GM21515 (cell line): ENCODE measurements around the gene MAPRE3.

Experiments used
- ATAC-seq: cut with Tn5 transposase; IDR thresholded peaks from one replicate; pipeline ENCODE4 v1.9.1; 2021; ENCODE audit not compliant: unreplicated experiment

The MAPRE3 gene

GRCh38 chr2:27038631-27039339, 68.3 kb downstream of the MAPRE3 start:
- no peak for ATAC-seq

DNA sequence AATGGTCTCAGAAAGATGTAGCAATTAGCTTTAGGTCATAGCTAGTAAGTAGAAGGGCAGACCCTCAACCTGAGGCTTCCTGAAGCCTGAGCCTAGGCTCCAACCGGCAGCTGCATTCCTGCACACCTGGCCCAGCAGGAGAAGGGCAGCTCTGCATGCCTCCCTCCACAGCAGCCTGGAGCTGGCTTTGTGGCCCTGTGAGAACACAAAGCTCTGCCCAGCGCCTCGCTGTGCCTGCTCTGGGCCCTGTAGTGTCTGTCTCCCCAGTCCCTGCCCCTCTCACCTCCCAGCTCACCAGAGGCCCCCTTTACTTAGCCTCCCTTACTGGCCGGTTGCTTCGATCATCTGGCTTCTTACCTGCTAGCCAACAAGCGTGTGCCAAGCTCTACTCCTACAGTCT, 69.0 kb downstream of the MAPRE3 start:
- ATAC-seq, result no peak

DNA sequence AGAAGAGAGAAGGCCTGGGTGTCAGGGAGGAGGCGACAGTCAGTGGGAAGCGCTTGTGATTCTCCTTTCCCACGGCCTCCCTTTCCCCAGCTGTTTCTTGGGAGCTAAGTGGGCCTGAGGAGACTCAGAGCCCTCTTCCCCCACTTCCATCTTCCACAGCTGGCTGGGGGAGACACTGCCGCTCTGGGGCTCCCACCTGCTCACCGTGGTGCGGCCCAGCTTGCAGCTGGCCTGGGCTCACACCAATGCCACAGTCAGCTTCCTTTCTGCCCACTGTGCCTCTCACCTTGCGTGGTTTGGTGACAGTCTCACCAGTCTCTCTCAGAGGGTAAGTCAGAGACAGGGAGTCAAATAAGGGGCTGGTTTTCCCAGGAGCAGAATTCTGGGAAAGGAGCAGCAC, 69.4 kb downstream of the MAPRE3 start:
- no peak for ATAC-seq

- no peak for ATAC-seq
Observed at GRCh38 chr2:27040282-27040681, 69.8 kb downstream of the MAPRE3 start.

DNA sequence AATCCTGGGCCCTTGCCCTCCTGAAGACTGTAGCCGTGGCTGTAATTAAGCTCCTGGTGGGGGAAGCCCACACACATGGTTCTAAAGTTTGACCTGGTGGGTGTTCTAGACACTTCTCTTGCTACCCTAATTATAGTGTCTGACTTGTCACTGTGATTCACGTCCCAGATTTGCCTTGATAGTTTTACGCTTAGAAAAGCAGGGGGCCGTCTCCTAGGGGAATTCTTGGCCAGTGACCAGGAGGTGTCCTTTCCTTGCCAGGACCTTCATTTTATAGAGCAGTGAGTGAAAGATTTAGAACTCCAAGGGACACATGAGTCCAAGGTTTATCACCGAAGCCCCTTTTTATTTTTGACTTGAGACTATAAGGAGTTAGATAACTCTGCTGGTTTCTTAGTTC, 71.3 kb downstream of the MAPRE3 start:
- no peak for ATAC-seq

- peak; percentile 61 for ATAC-seq
Observed at GRCh38 chr2:27042159-27042661, 71.8 kb downstream of the MAPRE3 start.

DNA sequence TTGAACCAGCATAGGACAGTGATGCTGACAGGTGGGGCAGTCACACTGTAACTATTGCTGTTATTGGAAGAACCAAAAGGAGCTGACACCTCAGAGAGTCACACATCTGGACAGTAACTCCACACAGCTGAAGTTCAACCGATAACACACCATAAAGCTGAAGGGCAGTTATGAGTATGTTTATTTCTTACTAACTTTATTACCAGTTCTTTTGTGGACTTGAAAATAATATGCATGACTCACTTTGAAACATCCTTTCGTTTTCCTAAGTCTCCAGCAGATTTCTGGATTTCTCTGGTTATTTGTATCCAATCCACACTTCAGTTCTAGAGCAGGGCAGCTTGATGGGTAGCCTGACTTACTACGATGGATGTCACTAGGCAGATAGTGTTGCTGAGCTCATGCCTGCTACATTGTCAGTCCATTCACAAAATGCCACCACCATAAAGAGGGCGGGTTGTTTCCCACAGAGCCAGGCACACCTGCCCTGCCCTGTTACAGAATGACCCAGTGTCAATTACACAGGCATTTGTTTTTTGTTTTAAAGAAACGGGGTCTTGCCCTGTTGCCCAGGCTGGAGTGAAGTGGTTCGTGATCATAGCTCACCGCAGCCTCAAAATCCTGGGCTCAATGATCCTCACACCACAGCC, 72.7 kb downstream of the MAPRE3 start:
- no peak for ATAC-seq

DNA sequence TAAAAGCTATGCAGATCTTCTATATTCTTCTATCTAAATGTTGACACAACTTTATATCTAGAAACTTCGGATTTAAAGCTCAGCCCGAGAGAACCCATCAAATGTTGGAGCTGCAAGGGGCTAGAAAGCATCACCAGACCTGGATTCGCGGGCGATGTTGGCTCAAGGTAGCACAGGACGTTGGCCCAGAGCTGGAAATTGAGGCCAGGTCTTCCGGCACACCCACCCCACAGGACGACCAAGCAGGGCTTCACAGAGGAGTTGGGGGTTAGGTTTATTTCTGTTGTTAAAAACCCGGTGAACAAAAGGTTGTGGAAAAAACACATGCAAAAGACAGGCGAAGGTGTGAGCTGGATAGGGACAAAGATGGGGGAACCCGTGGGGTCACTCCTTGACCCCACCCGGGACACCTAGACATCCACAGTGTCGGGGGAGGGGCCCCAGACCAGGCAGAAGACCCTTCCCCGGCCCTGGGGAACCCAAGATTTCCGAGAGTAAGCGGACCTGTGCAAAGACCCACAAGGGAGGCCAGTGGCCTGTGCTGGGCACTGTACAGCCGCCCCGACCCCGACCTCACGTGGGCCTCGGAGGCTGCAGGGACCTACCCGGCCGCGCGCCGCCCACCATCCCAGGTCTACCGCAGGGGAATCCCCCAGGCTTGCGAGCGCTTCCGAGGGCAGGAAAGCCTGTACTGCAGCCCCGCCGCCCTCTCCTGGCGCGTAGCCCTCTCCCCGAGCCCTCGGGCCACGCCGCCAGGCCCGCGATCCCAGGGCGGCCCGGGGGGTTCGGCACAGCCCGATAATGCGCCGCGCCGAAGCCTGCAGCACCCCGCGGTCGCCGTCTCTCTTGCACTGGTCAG, 79.2 kb downstream of the MAPRE3 start:
- ATAC-seq, result peak; percentile 22

DNA sequence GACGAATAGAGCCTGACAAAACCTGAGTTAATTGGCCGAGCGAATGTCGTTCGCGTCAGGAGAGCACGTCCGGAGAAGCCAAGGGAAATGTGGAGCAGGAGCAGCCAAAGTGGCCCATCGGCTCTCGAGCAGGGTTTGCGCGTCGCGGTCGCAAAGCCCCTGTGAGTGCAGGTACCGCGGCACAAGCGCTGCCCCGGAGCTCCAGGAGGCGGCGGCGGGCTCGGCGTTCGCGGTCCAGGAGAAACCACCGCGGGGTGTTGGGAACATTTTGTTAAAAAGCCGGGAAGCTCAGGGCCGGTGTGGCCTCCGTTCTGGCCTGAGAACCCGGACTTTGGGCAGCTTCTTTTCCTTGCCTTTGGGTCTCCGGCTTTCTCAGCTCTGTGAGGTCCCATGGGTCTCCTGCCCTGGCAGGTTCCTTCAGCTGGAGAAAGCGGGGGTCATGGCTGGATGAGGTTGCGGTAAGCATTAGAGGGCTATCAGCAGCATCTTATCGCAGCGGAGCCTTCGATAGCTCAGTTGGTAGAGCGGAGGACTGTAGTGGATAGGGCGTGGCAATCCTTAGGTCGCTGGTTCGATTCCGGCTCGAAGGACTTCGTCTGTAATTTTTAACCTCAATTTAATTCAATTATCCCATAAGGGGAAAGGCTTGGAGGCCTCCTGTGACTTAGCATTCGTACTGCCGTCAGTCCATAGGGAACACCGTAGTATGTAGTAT, 80.0 kb downstream of the MAPRE3 start:
- ATAC-seq, result peak; percentile 45

GRCh38 chr2:27050996-27051901, 80.8 kb downstream of the MAPRE3 start, which contains the start of gene AGBL5:
Gene AGBL5 (plus strand): TSS chr2:27051668. CDS start chr2:27052959, 1,291 bp downstream.
- peak; percentile 68 for ATAC-seq

DNA sequence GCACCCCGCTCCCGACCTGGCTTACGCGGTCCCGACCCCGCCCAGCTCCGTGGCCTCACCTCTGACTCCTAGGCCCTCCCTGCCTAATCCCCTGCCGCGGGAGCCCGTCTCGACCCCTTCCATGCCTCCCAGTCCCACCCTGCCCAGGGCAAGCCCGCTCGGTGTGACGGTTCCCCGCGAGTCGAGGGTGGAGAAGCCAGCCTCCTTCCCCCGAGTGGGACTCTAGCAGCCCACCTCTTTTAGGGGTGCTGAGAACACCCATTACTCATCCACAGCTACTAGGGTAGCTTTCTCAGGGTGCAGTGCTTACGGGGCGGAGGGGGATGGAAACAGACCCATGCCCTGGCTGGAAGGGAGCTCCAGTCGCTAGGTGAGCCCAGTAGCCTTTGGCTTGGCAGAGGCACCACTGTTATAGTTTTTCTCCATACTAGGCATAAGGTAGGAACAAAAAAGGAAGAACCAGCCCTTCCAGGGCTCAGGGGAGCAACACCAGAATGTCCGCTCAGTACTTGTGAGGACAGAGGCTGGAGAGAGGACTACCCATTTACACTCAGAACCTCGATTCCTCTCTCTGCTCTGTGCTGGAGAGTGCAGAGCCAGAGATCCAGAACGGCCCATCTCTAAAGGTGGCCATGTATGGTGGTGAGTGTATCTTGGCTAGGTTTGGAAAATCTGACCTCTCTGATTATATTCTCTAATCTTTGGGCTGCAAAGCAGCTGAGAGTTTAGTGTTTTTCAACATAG, 81.6 kb downstream of the MAPRE3 start:
- no peak for ATAC-seq

DNA sequence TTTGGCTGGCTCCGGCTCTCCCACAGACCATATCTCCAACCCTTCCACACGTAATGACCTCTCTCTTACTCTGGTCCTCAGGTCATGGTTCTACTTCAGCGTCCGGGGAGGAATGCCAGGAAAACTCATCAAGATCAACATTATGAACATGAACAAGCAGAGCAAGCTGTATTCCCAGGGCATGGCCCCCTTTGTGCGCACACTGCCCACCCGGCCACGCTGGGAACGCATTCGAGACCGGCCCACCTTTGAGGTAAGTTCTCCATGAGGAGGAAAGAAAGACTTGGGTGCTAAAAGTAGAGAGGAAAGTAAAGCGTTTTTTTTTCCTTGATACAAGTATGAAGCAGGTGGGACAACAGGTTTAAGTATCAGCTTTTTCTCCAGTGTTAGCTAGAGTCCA, 82.9 kb downstream of the MAPRE3 start:
- no peak for ATAC-seq

DNA sequence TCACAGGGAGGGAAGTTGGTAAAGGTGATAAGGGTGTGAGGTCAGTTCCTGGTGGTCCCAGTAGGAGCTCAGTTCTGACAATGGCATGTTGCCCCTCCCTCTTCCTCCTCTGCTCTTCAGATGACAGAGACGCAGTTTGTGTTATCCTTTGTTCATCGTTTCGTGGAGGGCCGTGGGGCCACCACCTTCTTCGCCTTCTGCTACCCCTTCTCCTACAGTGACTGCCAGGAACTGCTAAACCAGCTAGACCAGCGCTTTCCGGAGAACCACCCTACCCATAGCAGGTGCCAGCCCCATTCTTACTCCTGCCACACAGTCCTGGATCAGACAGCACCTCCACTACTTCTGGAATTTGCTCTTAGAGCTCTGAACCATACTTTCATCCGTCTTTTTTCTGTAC, 83.3 kb downstream of the MAPRE3 start:
- no peak for ATAC-seq

- no peak for ATAC-seq
Observed at GRCh38 chr2:27054721-27055120, 84.3 kb downstream of the MAPRE3 start.

DNA sequence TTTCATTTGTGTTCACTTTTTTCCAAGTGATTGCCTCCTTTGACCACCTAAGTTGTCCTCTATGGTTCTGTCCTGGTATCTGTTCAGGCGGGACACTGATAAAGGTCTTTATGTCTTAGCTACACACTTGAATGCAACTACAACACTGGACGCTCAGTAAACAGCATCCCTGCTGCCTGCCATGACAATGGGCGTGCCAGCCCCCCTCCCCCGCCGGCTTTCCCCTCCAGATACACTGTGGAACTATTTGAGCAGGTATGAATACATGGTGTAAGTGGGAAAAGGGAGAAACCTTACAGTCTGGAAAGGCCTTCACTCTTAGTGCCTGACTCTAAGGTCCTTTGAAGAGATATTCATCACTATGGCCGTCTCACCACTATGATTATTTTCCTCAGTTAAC, 86.7 kb downstream of the MAPRE3 start:
- no peak for ATAC-seq

- no peak for ATAC-seq
Observed at GRCh38 chr2:27058210-27058609, 87.8 kb downstream of the MAPRE3 start.

GRCh38 chr2:27059141-27059820, 88.8 kb downstream of the MAPRE3 start:
- ATAC-seq, result no peak

GRCh38 chr2:27060323-27060722, 89.9 kb downstream of the MAPRE3 start:
- no peak for ATAC-seq

DNA sequence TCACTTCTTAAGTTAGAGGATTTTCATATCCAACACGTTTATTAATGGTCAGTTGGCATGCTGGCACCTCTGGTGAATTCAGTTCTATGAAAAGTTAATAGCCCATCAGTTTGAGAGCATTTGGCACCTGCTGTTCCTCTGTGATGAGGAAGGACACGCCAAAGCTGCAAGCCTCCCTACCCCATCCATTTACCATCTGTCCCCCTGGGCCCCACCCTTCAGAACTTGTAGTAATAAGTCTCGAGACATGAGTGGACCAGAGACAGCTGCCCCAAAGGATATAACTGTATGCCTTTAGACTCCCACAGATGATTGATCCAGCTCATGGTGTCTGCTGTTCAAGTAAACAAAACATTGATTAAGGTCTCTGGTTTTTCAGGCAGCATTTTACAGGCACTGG, 94.7 kb downstream of the MAPRE3 start:
- no peak for ATAC-seq
